OCI-LY1 (cell line): ENCODE results near the gene ADO.

Experiments used
- EZH2 ChIP-seq: fragments of 200-600 bp; sonication (generic), shearing (Covaris generic); IDR thresholded peaks from 2 replicates; pipeline ENCODE4 v1.8.0; 2017; ENCODE audit warnings: borderline replicate concordance, mixed run types, mild to moderate bottlenecking, antibody characterized with exemption, low read length, moderate library complexity, mixed read lengths
- TF ChIP-seq, protein P1 (sequence below): fragments of 200-600 bp; sonication (generic), shearing (Covaris generic); IDR thresholded peaks from 2 replicates; pipeline ENCODE4 v1.5.1; 2017; ENCODE audit warnings: mild to moderate bottlenecking, antibody characterized with exemption, low read length, moderate library complexity, mixed read lengths

GRCh38 chr10:62805231-62806099, 945 bp downstream of the ADO start:
- TF ChIP-seq, protein P1, sequence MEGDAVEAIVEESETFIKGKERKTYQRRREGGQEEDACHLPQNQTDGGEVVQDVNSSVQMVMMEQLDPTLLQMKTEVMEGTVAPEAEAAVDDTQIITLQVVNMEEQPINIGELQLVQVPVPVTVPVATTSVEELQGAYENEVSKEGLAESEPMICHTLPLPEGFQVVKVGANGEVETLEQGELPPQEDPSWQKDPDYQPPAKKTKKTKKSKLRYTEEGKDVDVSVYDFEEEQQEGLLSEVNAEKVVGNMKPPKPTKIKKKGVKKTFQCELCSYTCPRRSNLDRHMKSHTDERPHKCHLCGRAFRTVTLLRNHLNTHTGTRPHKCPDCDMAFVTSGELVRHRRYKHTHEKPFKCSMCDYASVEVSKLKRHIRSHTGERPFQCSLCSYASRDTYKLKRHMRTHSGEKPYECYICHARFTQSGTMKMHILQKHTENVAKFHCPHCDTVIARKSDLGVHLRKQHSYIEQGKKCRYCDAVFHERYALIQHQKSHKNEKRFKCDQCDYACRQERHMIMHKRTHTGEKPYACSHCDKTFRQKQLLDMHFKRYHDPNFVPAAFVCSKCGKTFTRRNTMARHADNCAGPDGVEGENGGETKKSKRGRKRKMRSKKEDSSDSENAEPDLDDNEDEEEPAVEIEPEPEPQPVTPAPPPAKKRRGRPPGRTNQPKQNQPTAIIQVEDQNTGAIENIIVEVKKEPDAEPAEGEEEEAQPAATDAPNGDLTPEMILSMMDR = no peak
- no peak for TF ChIP-seq EZH2
